Aorta (tissue), 5 donors: ENCODE results near the gene PDCL3. TPM values are rescaled to one million over a fixed set of nuclear protein-coding genes. Genes with fewer than 3 reads are reported as not detected.

Source experiments
- ATAC-seq: fragments of 200-7000 bp; cut with Tn5 transposase; one replicate; pipeline ENCODE4 v1.9.1; 2022; ENCODE audit warnings: moderate library complexity; ENCODE audit not compliant: low FRiP score
- DNase-seq, 2 donors: peaks; one replicate each; pipeline ENCODE4 v3.0.0-alpha.2; 2020
- H3K27ac ChIP-seq, 2 donors: one replicate each; pipeline ENCODE4 v1.5.1; 2013; ENCODE audit warnings: low read length in 2 of 2, mild to moderate bottlenecking in 2 of 2, moderate library complexity in 2 of 2, control low read depth in 1 of 2, inconsistent platforms in 1 of 2, low read depth in 1 of 2
- H3K27me3 ChIP-seq, 2 donors: one replicate each; pipeline ENCODE4 v1.6.1; 2013; ENCODE audit warnings: control low read depth in 1 of 2, low read length in 1 of 2, mild to moderate bottlenecking in 1 of 2, moderate library complexity in 1 of 2; ENCODE audit not compliant: insufficient read depth in 2 of 2, control insufficient read depth in 1 of 2
- H3K36me3 ChIP-seq, 2 donors: one replicate each; pipeline ENCODE4 v1.6.1; 2013; ENCODE audit warnings: control low read depth in 1 of 2, low read length in 1 of 2, mild to moderate bottlenecking in 1 of 2; ENCODE audit not compliant: insufficient read depth in 2 of 2, control insufficient read depth in 1 of 2
- H3K4me1 ChIP-seq, 2 donors: one replicate each; pipeline ENCODE4 v1.6.1; 2013; ENCODE audit warnings: low read length in 2 of 2, control low read depth in 1 of 2, mild to moderate bottlenecking in 1 of 2, moderate library complexity in 1 of 2; ENCODE audit not compliant: insufficient read depth in 2 of 2, control insufficient read depth in 1 of 2
- H3K4me3 ChIP-seq, 2 donors: one replicate each; pipeline ENCODE4 v1.5.1; 2013; ENCODE audit warnings: low read length in 2 of 2, control low read depth in 1 of 2, mild to moderate bottlenecking in 1 of 2
- H3K9me3 ChIP-seq: one replicate; pipeline ENCODE4 v1.6.1; 2013; ENCODE audit warnings: mild to moderate bottlenecking, low read length; ENCODE audit not compliant: control insufficient read depth
- WGBS, 2 donors: extraction: QIAGEN DNeasy Blood & Tissue Kit; methylation state at CpG; one replicate each; pipeline ENCODE4 v1.1.7; 2013; 5-methylcytosine and 5-hydroxymethylcytosine counted together
- intact Hi-C, 2 donors: fragments of 100-400 bp; cut with DNase I; formaldehyde crosslinking; loops; one replicate each; pipeline versions ENCODE4 v1.14.2 to v1.15.0; 2022
- long read RNA-seq, 2 donors: library from polyadenylated mRNA; unstranded; transcript quantifications; one replicate each; pipeline ENCODE4 v2.0.0, GENCODE V29; 2020 to 2021
- polyA plus RNA-seq, 2 donors: library from polyadenylated mRNA; stranded (reverse); fragments of 200-250 nt; gene quantifications; one replicate each; pipeline ENCODE4 v1.2.3, GENCODE V29; 2013
- total RNA-seq, 2 donors: library from RNA; stranded (reverse); fragmentation: NEBNext Ultra II Directional; extraction: Animal tissue kit (Norgen Biotek cat#: 25700); gene quantifications; one replicate each; pipeline ENCODE4 v1.2.1, GENCODE V29; 2021
- donor health status: healthy with polysubstance abuse.
- donor health status: Bipolar disorder and iron deficiency.
- donor health status: DM: no; HTN: no; CAD: no.
- donor health status: DM: no; HTN: no; CAD: no.
- donor health status: DM: yes; HTN: yes; CAD: no.

Gene PDCL3
- total RNA-seq: 10 to 100 TPM; 15.8 to 24.7 TPM
- 10 to 100 TPM; 18.0 to 50.8 TPM for polyA plus RNA-seq
- long read RNA-seq, donor 1, transcript PDCL3-201 (6 exons, 1,337 nt): major isoform, 87 of 99 reads
- long read RNA-seq, donor 1, partial matches to known transcripts: 5 of 99 reads
- long read RNA-seq, donor 1, other reads (novel, unspliced or antisense): 7 of 99 reads
- long read RNA-seq, donor 2, transcript PDCL3-201 (6 exons, 1,337 nt): major isoform, 8 of 10 reads
- long read RNA-seq, donor 2, partial matches to known transcripts: 1 of 10 reads
- long read RNA-seq, donor 2, other reads (novel, unspliced or antisense): 1 of 10 reads

DNA sequence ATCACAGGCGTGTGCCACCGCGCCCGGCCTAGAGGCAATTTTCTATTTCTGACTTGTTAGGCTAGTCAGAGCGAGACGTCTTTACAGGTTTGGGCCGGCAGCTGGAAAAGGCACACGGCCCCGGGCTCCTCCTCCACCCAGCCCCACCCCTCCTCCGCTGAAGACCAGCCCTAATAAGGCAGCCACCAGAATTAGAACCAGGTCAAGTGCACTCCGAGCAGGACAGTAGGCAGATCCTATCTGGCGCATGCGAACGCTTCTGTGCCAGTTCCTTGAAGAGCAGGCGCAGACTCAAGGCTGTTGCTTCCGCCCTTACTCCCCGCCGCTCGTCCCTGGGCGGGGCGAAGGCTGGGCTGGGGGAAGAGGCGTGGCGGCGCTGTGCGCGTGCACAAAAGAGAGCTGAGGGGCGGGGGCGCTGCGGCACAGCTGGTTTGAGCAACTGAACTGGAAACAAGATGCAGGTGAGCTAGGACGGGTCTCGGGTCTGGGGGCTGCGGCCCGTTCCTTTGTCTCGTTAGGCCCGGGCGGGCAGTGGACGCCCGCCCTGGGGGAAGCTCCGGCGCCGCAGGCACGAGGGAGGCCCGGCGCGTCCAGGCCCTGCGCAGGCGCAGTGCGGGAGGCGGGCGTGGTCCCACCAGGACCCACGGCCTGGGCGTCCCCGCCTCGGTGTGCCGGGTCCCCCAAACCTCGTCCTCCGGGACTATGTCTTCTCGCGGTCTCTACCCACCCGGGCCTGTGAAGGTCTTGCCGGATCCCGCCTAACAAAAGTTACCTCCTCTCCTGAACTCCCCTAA, at the start of gene PDCL3:
PDCL3 (plus strand) TSS at position 381 of the 794 bp plus-strand sequence; CDS start at position 456, 75 bp downstream.
- peak; percentile 98 for ATAC-seq

DNA sequence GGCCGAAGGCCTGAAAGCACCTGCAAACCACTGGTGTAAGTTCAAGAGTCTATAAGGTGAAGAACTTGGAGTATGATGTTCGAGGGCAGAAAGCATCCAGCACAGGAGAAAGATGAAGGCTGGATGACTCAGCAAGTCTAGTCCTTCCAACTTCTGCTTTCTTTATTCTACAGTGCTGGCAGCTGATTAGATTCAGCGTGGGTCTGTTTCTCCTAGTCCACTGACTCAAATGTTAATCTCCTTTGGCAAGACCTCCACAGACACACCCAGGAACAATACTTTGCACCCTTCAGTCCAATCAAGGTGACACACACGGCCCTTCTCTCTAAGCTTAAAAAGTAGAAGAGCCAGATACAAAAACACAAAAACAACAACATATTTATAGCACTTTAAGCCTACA, 49.1 kb upstream of the PDCL3 start:
- Histone ChIP-seq H3K9me3 (no peaks in the 10 kb centered on the region), H3K27ac (no peak overlapping the region), H3K27me3 (no peaks in the 10 kb centered on the region), H3K36me3 (no peaks in the 10 kb centered on the region), H3K4me3 (no peak overlapping the region), H3K4me1 (no peaks in the 10 kb centered on the region)
- WGBS, 2 donors: 49 to 50% methylated on average over 4 of the region's 4 CpGs
- no peak for DNase-seq
- intact Hi-C loops: no loop called here
- ATAC-seq: no peak

More for the DNA sequence above, at the start of gene PDCL3:
- peak; percentile 98 for DNase-seq
- Histone ChIP-seq H3K27ac (peak within 1 kb of the TSS; percentile 65 to 86), H3K4me1 (no peaks in the 10 kb centered on the region), H3K4me3 (peak within 1 kb of the TSS; percentile 59 to 82), H3K27me3 (no peaks in the 10 kb centered on the region), H3K36me3 (peaks cover 0 to 2% of the 10 kb centered on the region in 2 donors), H3K9me3 (no peaks in the 10 kb centered on the region)
- intact Hi-C loops: loop anchor here (5.0 to 10.0 kb wide), 2 partner anchors 138 to 146 kb away; partner anchors contain the start of gene CHST10 (in 1 of the 2)
- 0% methylated on average over 62 of the region's 62 CpGs for WGBS, 2 donors

DNA sequence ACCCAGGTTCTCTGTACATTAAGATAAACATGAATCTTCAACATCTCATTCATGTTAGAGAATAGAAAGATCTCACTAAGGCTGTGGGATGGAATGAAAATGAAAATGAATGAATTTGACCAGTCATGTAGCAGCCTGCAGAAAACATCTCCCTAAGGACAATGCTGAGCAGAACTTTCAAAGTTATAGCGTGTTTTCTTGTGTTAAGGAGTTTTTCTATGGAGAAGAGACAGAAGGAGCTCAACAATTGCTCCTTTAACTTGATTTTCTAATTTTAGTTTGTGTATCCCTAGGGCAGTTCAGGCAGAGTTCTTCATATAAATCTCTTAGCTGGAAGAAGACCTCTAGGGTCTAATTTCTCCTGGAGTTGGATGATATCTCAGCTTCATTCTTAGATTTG, 45.2 kb upstream of the PDCL3 start:
- no peak overlapping the region for H3K4me3 ChIP-seq
- intact Hi-C loops: no loop called here
- H3K27ac ChIP-seq: no peak overlapping the region
- no peaks in the 10 kb centered on the region for H3K27me3 ChIP-seq
- H3K36me3 ChIP-seq: no peaks in the 10 kb centered on the region
- no peaks in the 10 kb centered on the region for H3K4me1 ChIP-seq
- H3K9me3 ChIP-seq: no peaks in the 10 kb centered on the region
- WGBS, 2 donors: 71 to 74% methylated on average over 1 of the region's 1 CpG
- DNase-seq: no peak
- no peak for ATAC-seq

DNA sequence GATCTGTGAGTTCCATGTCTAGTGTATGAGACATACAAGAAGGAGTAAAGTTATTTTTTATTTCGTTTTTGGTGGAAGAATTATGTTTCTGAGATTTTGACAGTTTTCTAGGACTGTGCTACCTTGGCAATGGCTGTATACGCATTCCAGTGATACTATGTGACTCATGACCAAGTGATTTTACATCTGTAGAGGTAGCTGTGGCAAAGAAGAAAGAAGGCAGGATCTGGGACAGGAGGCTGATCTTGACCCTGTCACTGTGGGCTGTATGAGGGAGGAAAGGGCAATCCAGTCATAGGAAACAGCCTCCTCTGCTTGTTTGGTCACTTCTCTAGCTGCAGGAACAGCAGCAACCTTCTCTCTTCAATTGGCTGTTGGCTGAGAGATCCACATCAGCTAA, 44.0 kb upstream of the PDCL3 start:
- Histone ChIP-seq H3K27me3 (no peaks in the 10 kb centered on the region), H3K9me3 (no peaks in the 10 kb centered on the region), H3K4me3 (no peak overlapping the region), H3K4me1 (no peaks in the 10 kb centered on the region), H3K27ac (no peak overlapping the region), H3K36me3 (no peaks in the 10 kb centered on the region)
- WGBS, 2 donors: 39 to 42% methylated on average over 2 of the region's 2 CpGs
- no peak for ATAC-seq
- no peak for DNase-seq
- intact Hi-C loops: no loop called here

DNA sequence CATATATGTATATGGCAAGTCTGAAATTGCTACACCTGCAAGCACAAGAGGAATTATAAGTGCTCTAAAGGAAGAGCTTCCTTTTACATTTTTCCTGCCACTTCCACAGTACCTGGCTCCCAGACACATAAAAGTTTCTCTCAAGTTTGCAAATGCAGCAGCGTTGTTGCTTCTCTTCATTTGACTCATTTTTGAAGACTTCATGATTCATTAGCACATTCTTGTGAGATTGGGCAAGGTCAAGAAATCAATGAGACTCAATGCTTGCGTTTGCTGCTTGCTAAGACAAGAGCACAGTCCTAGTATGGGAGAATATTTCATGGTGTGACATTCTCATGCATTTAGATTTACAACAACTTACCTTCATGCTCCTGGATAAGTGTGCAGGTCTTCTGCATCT, 42.6 kb upstream of the PDCL3 start:
- WGBS, 2 donors: 78 to 84% methylated on average over 2 of the region's 2 CpGs
- intact Hi-C loops: no loop called here
- no peaks in the 10 kb centered on the region for H3K9me3 ChIP-seq

DNA sequence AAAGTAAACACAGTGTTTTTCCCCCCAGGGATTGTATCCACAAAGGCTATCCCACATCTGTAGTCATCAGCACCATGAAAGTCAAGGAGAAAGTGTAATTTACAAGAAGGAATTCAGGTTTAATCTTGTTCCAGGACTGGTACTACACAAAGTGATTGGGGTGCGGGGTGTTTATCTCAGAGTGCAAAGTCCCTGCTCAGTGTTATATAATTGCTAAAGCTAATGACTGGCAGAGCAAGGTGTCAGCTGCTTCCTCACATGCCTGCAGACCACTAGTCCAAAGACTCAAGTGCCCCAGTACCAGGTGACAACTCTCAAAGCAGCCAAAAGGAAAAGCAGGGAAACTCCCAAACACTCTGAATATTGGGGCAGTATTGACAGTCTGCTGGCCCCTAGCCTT, 40.4 kb upstream of the PDCL3 start:
- no peak for DNase-seq
- WGBS, 2 donors: 84 to 94% methylated on average over 1 of the region's 1 CpG
- no peaks in the 10 kb centered on the region for H3K27me3 ChIP-seq
- intact Hi-C loops: no loop called here
- ATAC-seq: no peak
- H3K9me3 ChIP-seq: peaks cover 2% of the 10 kb centered on the region
- H3K27ac ChIP-seq: no peak overlapping the region
- H3K4me3 ChIP-seq: no peak overlapping the region
- no peaks in the 10 kb centered on the region for H3K36me3 ChIP-seq
- no peaks in the 10 kb centered on the region for H3K4me1 ChIP-seq

More for the DNA sequence above, 42.6 kb upstream of the PDCL3 start:
- DNase-seq (no peak), ATAC-seq (no peak)
- H3K27me3 ChIP-seq: no peaks in the 10 kb centered on the region
- no peak overlapping the region for H3K27ac ChIP-seq
- H3K36me3 ChIP-seq: no peaks in the 10 kb centered on the region
- H3K4me3 ChIP-seq: no peak overlapping the region
- no peaks in the 10 kb centered on the region for H3K4me1 ChIP-seq

DNA sequence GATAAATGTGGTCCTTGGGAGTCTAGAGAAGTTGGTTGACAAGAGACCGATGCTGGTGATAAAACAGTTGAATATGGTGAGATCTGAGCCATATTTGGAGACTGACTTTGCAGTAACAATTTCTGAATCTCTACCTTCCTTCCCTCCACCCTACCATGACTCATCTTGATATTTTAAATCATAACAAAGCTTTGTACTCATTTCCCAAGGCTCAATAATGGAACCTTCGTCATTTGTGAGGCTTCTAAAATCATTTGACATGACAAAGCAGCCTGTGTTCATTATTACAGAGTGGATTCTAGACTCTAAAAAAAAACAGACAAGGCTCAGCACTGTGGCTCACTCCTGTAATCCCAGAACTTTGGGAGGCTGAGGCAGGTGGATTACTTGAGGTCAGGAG, 38.5 kb upstream of the PDCL3 start:
- DNase-seq (no peak), ATAC-seq (no peak)
- H3K4me3 ChIP-seq: no peak overlapping the region
- no peaks in the 10 kb centered on the region for H3K27me3 ChIP-seq
- intact Hi-C loops: no loop called here
- no peaks in the 10 kb centered on the region for H3K4me1 ChIP-seq
- no peak overlapping the region for H3K27ac ChIP-seq
- WGBS, 2 donors: 77 to 86% methylated on average over 2 of the region's 2 CpGs
- no peaks in the 10 kb centered on the region for H3K36me3 ChIP-seq
- H3K9me3 ChIP-seq: peaks cover 2% of the 10 kb centered on the region

DNA sequence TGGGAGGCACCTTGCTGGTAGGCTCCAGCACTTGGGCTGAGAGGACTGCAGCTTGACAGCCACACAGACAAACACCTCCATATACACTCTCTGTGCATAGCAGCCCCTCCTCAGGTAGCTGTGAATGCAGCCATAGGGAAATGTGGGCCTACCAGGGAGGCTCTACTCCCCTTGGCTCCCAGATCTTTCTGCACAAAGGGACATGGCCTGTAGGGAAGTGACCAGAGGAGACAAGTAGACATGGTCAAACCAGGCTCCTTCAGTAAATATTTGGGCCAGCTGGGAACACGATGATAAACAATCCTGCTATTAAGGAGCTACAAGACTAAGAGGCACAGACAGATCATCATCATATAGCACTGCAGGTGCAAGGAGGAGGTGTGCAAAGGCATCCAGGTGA, 35.9 kb upstream of the PDCL3 start:
- no peak for DNase-seq
- intact Hi-C loops: no loop called here

More for the DNA sequence above, 35.9 kb upstream of the PDCL3 start:
- H3K27me3 ChIP-seq: no peaks in the 10 kb centered on the region
- no peak overlapping the region for H3K27ac ChIP-seq
- 36 to 85% methylated on average over 1 of the region's 1 CpG for WGBS, 2 donors
- no peak for ATAC-seq
- peaks cover 2% of the 10 kb centered on the region for H3K9me3 ChIP-seq
- no peak overlapping the region for H3K4me3 ChIP-seq
- H3K36me3 ChIP-seq: no peaks in the 10 kb centered on the region
- no peaks in the 10 kb centered on the region for H3K4me1 ChIP-seq
